HUES6 (cell line): ENCODE measurements around the gene VPS13D.

Experiments used
- H3K27ac ChIP-seq: 2 replicates; pipeline ENCODE4 v1.7.0; 2013; ENCODE audit warnings: low read depth, mild to moderate bottlenecking, low read length, inconsistent platforms
- H3K27me3 ChIP-seq: 2 replicates; pipeline ENCODE4 v1.6.1; 2013; ENCODE audit warnings: low read length; ENCODE audit not compliant: control insufficient read depth, insufficient read depth
- H3K36me3 ChIP-seq: 2 replicates; pipeline ENCODE4 v1.6.1; 2013; ENCODE audit warnings: low read length; ENCODE audit not compliant: control insufficient read depth, insufficient read depth
- H3K4me1 ChIP-seq: 2 replicates; pipeline ENCODE4 v1.6.1; 2013; ENCODE audit warnings: low read length; ENCODE audit not compliant: control insufficient read depth, insufficient read depth
- H3K4me3 ChIP-seq: 2 replicates; pipeline ENCODE4 v1.5.1; 2013; ENCODE audit warnings: low read depth, low read length
- H3K9ac ChIP-seq: one replicate; pipeline ENCODE4 v1.6.1; 2013; ENCODE audit warnings: mild to moderate bottlenecking, low read length
- H3K9me3 ChIP-seq: 2 replicates; pipeline ENCODE4 v1.6.1; 2013; ENCODE audit warnings: low read depth, low read length; ENCODE audit not compliant: control insufficient read depth, insufficient read depth

The VPS13D gene

GRCh38 chr1:12433323-12434053, 203.7 kb downstream of the VPS13D start:
- Histone ChIP-seq H3K36me3 (no peaks in the 10 kb centered on the region; the same call in 1 of the 2 replicates), H3K27me3 (no peaks in the 10 kb centered on the region), H3K9ac (no peak overlapping the region), H3K9me3 (no peaks in the 10 kb centered on the region), H3K4me3 (no peak overlapping the region), H3K4me1 (peaks cover 16% of the 10 kb centered on the region), H3K27ac (no peak overlapping the region)

- Histone ChIP-seq H3K9me3 (no peaks in the 10 kb centered on the region), H3K9ac (no peak overlapping the region), H3K27ac (no peak overlapping the region), H3K4me3 (no peak overlapping the region), H3K27me3 (no peaks in the 10 kb centered on the region), H3K4me1 (peaks cover 16% of the 10 kb centered on the region), H3K36me3 (no peaks in the 10 kb centered on the region; the same call in 1 of the 2 replicates)
Measured at GRCh38 chr1:12434174-12434573, 204.3 kb downstream of the VPS13D start.

- H3K27me3 ChIP-seq, result no peaks in the 10 kb centered on the region
- no peaks in the 10 kb centered on the region for H3K9me3 ChIP-seq
- H3K4me1 ChIP-seq, result peaks cover 16% of the 10 kb centered on the region
- H3K4me3 ChIP-seq, result no peak overlapping the region
- no peak overlapping the region for H3K9ac ChIP-seq
- no peaks in the 10 kb centered on the region; the same call in 1 of the 2 replicates for H3K36me3 ChIP-seq
- H3K27ac ChIP-seq, result no peak overlapping the region
Measured at GRCh38 chr1:12434686-12435085, 204.9 kb downstream of the VPS13D start.

- no peak overlapping the region for H3K4me3 ChIP-seq
Measured at GRCh38 chr1:12435639-12436344, 206.0 kb downstream of the VPS13D start.

GRCh38 chr1:12436345-12436658, 206.5 kb downstream of the VPS13D start:
- H3K9me3 ChIP-seq, result no peaks in the 10 kb centered on the region
- H3K27ac ChIP-seq, result no peak overlapping the region
- H3K36me3 ChIP-seq, result no peaks in the 10 kb centered on the region; the same call in 1 of the 2 replicates
- H3K27me3 ChIP-seq, result no peaks in the 10 kb centered on the region
- H3K9ac ChIP-seq, result no peak overlapping the region
- no peak overlapping the region for H3K4me3 ChIP-seq
- peaks cover 16% of the 10 kb centered on the region for H3K4me1 ChIP-seq

More at GRCh38 chr1:12435639-12436344, 206.0 kb downstream of the VPS13D start:
- H3K9ac ChIP-seq, result no peak overlapping the region
- no peaks in the 10 kb centered on the region for H3K27me3 ChIP-seq
- no peaks in the 10 kb centered on the region for H3K9me3 ChIP-seq
- no peaks in the 10 kb centered on the region; the same call in 1 of the 2 replicates for H3K36me3 ChIP-seq
- peaks cover 16% of the 10 kb centered on the region for H3K4me1 ChIP-seq
- no peak overlapping the region for H3K27ac ChIP-seq

- H3K9ac ChIP-seq, result no peak overlapping the region
- H3K27me3 ChIP-seq, result no peaks in the 10 kb centered on the region
- no peak overlapping the region for H3K27ac ChIP-seq
- no peaks in the 10 kb centered on the region; the same call in 1 of the 2 replicates for H3K36me3 ChIP-seq
- H3K4me1 ChIP-seq, result peaks cover 16% of the 10 kb centered on the region
- H3K9me3 ChIP-seq, result no peaks in the 10 kb centered on the region
- H3K4me3 ChIP-seq, result no peak overlapping the region
Measured at GRCh38 chr1:12436817-12437599, 207.2 kb downstream of the VPS13D start.

- Histone ChIP-seq H3K4me3 (no peak overlapping the region), H3K9ac (no peak overlapping the region), H3K27me3 (no peaks in the 10 kb centered on the region), H3K4me1 (peaks cover 16% of the 10 kb centered on the region), H3K9me3 (no peaks in the 10 kb centered on the region), H3K27ac (no peak overlapping the region), H3K36me3 (no peaks in the 10 kb centered on the region; the same call in 1 of the 2 replicates)
Measured at GRCh38 chr1:12437629-12438028, 207.8 kb downstream of the VPS13D start.

GRCh38 chr1:12438349-12438924, 208.6 kb downstream of the VPS13D start:
- Histone ChIP-seq H3K4me3 (no peak overlapping the region), H3K36me3 (no peaks in the 10 kb centered on the region; the same call in 1 of the 2 replicates), H3K4me1 (peaks cover 13% of the 10 kb centered on the region), H3K9me3 (no peaks in the 10 kb centered on the region), H3K27ac (no peak overlapping the region), H3K9ac (no peak overlapping the region), H3K27me3 (no peaks in the 10 kb centered on the region)

- H3K4me3 ChIP-seq, result no peak overlapping the region
- no peaks in the 10 kb centered on the region for H3K9me3 ChIP-seq
- H3K36me3 ChIP-seq, result no peaks in the 10 kb centered on the region; the same call in 1 of the 2 replicates
- H3K4me1 ChIP-seq, result peaks cover 9% of the 10 kb centered on the region
- H3K9ac ChIP-seq, result no peak overlapping the region
- H3K27ac ChIP-seq, result no peak overlapping the region
- no peaks in the 10 kb centered on the region for H3K27me3 ChIP-seq
Measured at GRCh38 chr1:12439073-12439472, 209.2 kb downstream of the VPS13D start.

GRCh38 chr1:12441414-12442105, 211.7 kb downstream of the VPS13D start:
- H3K27me3 ChIP-seq, result no peaks in the 10 kb centered on the region
- no peak overlapping the region for H3K4me3 ChIP-seq
- H3K9me3 ChIP-seq, result no peaks in the 10 kb centered on the region
- no peak overlapping the region for H3K27ac ChIP-seq
- H3K4me1 ChIP-seq, result no peaks in the 10 kb centered on the region
- no peak overlapping the region for H3K9ac ChIP-seq
- H3K36me3 ChIP-seq, result no peaks in the 10 kb centered on the region; the same call in 1 of the 2 replicates
